GM10248 (cell line): ENCODE measurements around the gene IZUMO4.

Experiments
- CTCF ChIA-PET: fragments of 300-600 bp; sonication (Branson Sonifier 250); formaldehyde crosslinking; extraction: SDS; loops from one replicate; lab custom pipeline; 2021; ENCODE audit warnings: antibody characterized with exemption; lab: Yijun Ruan, JAX
- POLR2A ChIA-PET: fragments of 350-650 bp; sonication (Branson Sonifier 250); formaldehyde crosslinking; extraction: SDS; loops from one replicate; lab custom pipeline; 2020; ENCODE audit warnings: antibody characterized with exemption; lab: Yijun Ruan, JAX
- DNase-seq: peaks from one replicate; pipeline ENCODE4 v3.0.0; 2012; ENCODE audit errors: extremely low spot score
- CTCF ChIP-seq: IDR thresholded peaks from 2 replicates; pipeline ENCODE4 v1.5.1; 2012; ENCODE audit warnings: mild to moderate bottlenecking, low read depth; ENCODE audit errors: extremely low read depth, missing control alignments, control extremely low read depth

IZUMO4 gene

GRCh38 chr19:2114218-2114617, 17.5 kb downstream of the IZUMO4 start:
- TF ChIP-seq CTCF, result no peak
- ChIA-PET CTCF (no interaction called here), POLR2A (no interaction called here)
- DNase-seq, result no peak

GRCh38 chr19:2114821-2115220, 18.1 kb downstream of the IZUMO4 start:
- TF ChIP-seq CTCF, result no peak
- no peak for DNase-seq
- CTCF ChIA-PET, result no interaction called here
- POLR2A ChIA-PET, result no interaction called here

- POLR2A ChIA-PET, result no interaction called here
- CTCF ChIA-PET, result no interaction called here
- DNase-seq, result no peak
- no peak for TF ChIP-seq CTCF
Observed at GRCh38 chr19:2115324-2115723, 18.6 kb downstream of the IZUMO4 start.

GRCh38 chr19:2115911-2116426, 19.3 kb downstream of the IZUMO4 start:
- CTCF ChIA-PET, result no interaction called here
- DNase-seq, result no peak
- POLR2A ChIA-PET, result no interaction called here
- TF ChIP-seq CTCF, result no peak

GRCh38 chr19:2116507-2116906, 19.8 kb downstream of the IZUMO4 start:
- no peak for TF ChIP-seq CTCF
- POLR2A ChIA-PET, result no interaction called here
- CTCF ChIA-PET, result no interaction called here
- DNase-seq, result no peak

- TF ChIP-seq CTCF, result no peak
- DNase-seq, result no peak
- POLR2A ChIA-PET, result no interaction called here
- CTCF ChIA-PET, result interaction anchor here (1.3 kb wide), 1 partner anchor 18 kb away, joined by 3 read pairs; no protein-coding TSS in a partner anchor
Observed at GRCh38 chr19:2117215-2117960, 20.7 kb downstream of the IZUMO4 start.

GRCh38 chr19:2118438-2118837, 21.7 kb downstream of the IZUMO4 start:
- no peak for TF ChIP-seq CTCF
- CTCF ChIA-PET, result interaction anchor here (1.3 kb wide), 1 partner anchor 19 kb away, joined by 3 read pairs; no protein-coding TSS in a partner anchor
- no peak for DNase-seq

More at GRCh38 chr19:2118438-2118837, 21.7 kb downstream of the IZUMO4 start:
- POLR2A ChIA-PET, result no interaction called here
